GM13976 (cell line): Measurements from ENCODE around the gene CADM2.

ENCODE experiments used
- DNase-seq: peaks from one replicate; pipeline ENCODE4 v3.0.0; 2012; ENCODE audit warnings: low spot score
- in situ Hi-C: fragments of 300-500 bp; cut with MboI; formaldehyde crosslinking; loops from one replicate; pipeline ENCODE4 v1.12.0; 2022; ENCODE audit warnings: low sequenced_read_pairs, mixed read lengths, inconsistent platforms; ENCODE audit not compliant: unreplicated experiment
- TF ChIP-seq, protein P1 (sequence below): IDR thresholded peaks from 2 replicates; pipeline ENCODE4 v1.5.1; 2012; ENCODE audit warnings: borderline replicate concordance, mild to moderate bottlenecking; ENCODE audit not compliant: insufficient read depth; ENCODE audit errors: extremely low read depth, missing control alignments, control extremely low read depth

The CADM2 gene

DNA sequence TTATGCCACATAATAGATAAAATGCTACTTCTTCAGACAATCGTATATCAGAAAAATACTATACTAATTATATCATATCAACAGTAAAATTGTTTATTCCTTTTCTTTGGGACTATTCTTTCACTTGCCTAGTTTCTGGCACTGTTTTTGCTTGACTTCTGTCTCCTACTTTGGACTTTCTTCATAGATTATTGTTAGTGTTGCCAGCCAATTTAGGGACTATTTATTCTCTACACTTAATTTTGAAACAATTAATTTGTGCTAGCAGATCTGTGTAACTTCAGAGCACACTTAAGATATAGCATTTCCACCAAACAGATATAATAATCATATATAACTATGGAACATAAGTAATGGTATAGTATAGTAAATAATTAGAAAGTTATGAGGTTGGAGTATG is 305.6 kb downstream of the CADM2 start:
- in situ Hi-C loops = no loop called here
- TF ChIP-seq, protein P1, sequence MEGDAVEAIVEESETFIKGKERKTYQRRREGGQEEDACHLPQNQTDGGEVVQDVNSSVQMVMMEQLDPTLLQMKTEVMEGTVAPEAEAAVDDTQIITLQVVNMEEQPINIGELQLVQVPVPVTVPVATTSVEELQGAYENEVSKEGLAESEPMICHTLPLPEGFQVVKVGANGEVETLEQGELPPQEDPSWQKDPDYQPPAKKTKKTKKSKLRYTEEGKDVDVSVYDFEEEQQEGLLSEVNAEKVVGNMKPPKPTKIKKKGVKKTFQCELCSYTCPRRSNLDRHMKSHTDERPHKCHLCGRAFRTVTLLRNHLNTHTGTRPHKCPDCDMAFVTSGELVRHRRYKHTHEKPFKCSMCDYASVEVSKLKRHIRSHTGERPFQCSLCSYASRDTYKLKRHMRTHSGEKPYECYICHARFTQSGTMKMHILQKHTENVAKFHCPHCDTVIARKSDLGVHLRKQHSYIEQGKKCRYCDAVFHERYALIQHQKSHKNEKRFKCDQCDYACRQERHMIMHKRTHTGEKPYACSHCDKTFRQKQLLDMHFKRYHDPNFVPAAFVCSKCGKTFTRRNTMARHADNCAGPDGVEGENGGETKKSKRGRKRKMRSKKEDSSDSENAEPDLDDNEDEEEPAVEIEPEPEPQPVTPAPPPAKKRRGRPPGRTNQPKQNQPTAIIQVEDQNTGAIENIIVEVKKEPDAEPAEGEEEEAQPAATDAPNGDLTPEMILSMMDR = no peak
- DNase-seq = no peak

DNA sequence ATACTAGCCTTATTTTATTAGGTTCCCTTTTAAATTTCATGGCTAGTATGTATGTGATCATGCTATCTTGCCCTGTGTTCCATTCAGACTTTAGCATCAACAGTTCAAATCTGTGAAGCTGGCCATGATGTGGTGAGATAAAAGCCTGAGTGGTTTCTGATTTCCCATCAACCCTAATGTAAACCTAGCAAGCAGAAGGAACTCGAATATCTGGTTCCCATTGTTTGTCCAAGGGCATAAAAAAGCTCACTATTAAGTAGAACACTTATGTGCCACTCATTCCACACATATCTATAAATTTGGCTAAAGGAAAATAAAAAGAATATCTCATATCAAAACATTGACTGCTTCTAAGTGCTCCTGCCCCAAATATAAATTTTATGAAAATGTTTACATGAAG is 311.7 kb downstream of the CADM2 start:
- DNase-seq = no peak
- TF ChIP-seq, protein P1 = no peak

DNA sequence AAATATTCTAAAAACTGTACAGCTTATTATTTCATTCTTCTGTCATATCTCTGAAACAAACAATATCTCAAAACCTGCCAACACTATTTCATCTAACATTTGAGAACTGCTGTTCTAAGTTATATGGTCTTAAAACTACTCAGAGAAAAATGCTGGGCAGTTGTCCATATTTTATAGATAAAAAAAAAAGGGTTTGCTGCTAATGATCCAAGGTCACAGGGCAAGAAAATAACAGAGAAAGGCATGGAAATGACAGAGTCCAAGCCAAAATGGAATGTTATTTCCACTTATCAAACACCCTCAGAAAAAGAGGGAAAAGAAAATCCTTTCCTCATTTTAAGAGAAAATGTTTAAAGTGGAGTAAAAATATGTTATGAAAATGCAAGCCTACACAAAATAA is 313.1 kb downstream of the CADM2 start:
- in situ Hi-C loops = no loop called here
- TF ChIP-seq, protein P1 = no peak
- DNase-seq = no peak

More for the DNA sequence above, 311.7 kb downstream of the CADM2 start:
- in situ Hi-C loops = no loop called here

DNA sequence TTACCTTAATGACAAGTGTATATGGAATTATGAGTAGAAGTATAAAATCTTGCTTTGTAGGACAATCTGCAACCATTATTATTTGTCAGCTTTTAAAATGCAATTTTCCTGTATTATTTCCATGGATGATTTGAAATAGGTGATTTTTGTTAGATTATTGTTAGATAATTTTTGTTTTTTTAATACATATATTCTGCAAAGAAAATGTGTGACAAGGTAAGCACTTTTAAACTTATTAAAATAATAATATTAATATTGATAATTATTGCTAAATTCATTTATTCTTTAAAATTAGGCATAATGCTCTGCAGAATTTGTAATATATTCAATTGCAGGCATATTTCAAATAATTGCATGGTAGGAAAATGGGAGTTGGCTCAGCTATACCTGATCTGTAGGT is 329.5 kb downstream of the CADM2 start:
- no peak for DNase-seq
- in situ Hi-C loops = no loop called here
- TF ChIP-seq, protein P1 = no peak

DNA sequence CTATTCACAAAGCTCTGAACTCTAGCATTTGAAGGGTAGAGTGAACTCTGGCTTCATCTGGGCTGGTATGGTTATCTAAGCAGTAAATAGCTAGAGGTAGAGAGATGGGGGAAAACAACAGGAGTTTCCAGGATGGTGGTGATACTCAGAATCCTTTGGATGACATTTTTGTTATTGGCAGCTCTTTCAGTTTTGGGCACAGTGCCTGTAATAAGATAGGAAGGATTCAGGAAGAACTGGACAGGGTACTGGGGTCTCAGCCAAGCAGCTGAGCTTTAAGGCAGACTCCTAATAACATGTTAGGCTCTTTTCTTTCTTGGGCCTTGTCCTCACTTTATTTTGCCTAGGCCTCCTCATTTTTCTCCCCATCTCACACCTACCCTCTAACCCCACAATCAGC is 338.5 kb downstream of the CADM2 start:
- in situ Hi-C loops = no loop called here
- TF ChIP-seq, protein P1 = no peak
- DNase-seq = no peak

DNA sequence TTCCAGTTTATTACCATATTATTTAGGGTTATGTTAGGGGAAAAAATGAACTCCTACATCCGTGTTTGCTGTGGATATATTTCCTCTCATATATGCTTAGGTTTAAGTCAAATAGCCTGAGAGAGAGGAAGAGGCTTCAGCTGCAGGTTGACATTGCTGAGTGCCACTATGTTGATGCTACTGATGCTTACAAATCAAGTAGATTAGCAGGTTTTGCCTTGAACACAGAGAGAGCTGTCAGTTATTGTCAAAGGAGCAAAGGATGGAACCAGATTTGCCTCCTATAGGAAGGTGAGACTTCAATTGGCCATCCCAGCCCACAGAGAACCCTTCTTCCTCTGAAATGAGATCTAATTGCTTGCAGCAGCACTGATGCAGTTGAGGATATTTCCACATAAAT is 339.2 kb downstream of the CADM2 start:
- in situ Hi-C loops = no loop called here
- DNase-seq = no peak
- TF ChIP-seq, protein P1 = no peak

DNA sequence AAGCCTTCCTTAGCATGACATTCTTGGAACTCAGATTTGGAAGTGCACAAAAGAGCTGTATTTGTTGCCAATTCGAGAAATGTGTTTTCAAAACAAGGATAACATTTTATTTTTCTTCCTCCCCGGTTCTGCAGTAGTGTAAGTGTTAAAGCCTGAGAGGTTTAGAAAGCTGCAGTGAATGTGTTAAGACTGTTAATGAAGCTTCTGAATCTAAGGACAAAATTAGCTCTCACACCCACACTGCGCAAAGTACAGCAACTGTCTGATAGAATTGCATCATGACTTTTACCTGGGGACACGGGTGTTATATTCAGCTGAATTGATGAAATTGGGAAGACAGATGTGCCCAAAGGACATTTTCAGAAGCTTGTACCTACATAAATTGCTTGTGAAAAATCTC is 344.4 kb downstream of the CADM2 start:
- TF ChIP-seq, protein P1 = no peak
- in situ Hi-C loops = no loop called here
- DNase-seq = no peak
